ENCODE measurements around the gene SLC12A7. TPM values are rescaled to one million over a fixed set of nuclear protein-coding genes. Genes with fewer than 3 reads are reported as not detected.
"Not testable (repeated sequence)": the region's sequence is repeated elsewhere in the genome, so short reads cannot be mapped to it uniquely, and the experiment has no call there.

SLC12A7 gene
- total RNA-seq, 2 donors from 2014 or later, result 17.6 to 28.2 TPM

GRCh38 chr5:1068895-1069719 is 42.8 kb downstream of the SLC12A7 start:
- H3K4me1 Mint-ChIP-seq, result no peaks in the 10 kb centered on the region
- no peak overlapping the region for H3K27ac Mint-ChIP-seq
- no peak for ATAC-seq (replicated peaks)
- H3K27me3 Mint-ChIP-seq, result no peaks in the 10 kb centered on the region
- H3K36me3 Mint-ChIP-seq (ENCODE audit: low read depth), result peaks cover 19% of the 10 kb centered on the region
- H3K9me3 Mint-ChIP-seq, result no peaks in the 10 kb centered on the region
- no peak overlapping the region for H3K4me3 Mint-ChIP-seq

DNA sequence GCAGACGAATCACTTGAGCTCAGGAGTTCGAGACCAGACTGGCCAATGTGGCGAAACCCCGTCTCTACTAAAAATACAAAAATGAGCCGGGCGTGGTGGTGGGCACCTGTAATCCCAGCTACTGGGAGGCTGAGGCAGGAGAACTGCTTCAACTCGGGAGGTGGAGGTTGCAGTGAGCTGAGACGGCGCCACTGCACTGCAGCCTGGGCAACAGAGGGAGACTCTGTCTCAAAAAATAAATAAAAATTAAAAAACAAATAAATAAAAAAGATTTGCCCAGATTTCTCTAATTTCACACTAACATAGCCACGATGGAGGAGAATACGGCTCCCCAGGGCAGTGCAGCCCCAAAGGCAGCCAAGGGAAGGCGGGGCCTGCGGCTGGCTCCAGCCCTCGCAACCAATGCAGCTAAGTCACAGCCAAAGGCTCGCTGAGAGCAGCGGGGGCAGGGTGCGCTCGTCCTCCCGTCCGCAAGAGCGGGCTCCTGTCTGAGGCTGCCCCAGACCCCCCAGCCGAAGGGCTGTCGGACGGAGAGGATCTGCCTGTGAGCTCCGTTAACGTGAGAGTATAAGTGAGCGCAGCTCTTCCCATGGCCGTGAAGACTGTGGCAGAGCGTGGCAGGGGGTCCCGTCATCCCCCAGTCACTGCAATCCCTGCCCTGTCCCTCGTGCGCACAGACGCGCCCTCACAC is 43.5 kb downstream of the SLC12A7 start:
- no peak overlapping the region for H3K27ac Mint-ChIP-seq
- no peak overlapping the region for H3K4me3 Mint-ChIP-seq
- no peaks in the 10 kb centered on the region for H3K27me3 Mint-ChIP-seq
- no peaks in the 10 kb centered on the region for H3K4me1 Mint-ChIP-seq
- H3K36me3 Mint-ChIP-seq (ENCODE audit: low read depth), result peaks cover 19% of the 10 kb centered on the region
- no peak for ATAC-seq (replicated peaks)
- no peaks in the 10 kb centered on the region for H3K9me3 Mint-ChIP-seq

DNA sequence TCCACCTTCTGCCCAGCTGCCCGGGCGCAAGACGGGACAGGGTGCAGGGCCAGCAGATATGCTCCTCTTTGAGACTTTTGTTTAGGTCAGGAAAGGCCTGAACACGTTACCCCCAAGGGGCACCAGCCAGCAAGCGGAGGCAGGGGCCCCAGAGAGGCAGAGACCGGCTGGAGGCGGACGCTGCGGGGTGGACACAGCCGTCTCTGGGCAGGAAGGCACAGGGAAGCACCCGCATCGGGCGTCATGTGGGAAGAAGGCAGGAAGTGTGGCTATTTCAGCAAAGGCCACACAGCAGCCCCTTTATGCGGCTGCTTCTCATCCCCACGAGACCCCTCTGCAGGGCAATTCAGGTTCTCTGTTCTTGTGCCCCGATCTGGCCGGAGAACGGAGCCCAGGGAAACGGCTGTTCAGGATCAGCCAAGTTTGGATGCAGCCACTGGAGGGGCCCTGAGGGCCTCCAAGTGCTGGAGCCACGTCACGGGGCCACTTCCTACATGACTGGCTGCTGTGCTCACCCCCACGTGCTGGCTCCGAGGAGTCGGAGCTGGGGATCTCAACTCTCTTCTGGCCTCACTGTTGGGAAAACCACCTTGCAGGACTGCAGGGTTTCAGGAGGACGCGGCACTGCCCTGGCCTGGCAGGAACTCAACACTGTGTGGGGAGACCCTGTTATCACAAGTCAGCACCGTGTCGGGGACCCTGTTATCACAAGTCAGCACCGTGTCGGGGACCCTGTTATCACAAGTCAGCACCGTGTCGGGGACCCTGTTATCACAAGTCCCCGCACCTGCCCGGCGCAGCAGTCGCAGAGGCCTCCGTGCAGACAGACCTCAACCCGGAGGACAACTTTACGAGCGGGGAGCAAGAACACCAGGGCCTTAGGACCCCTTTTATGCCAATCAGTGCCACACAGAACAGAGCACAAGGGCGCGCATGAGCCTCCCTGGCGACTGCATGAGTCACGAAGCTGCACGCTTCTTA is 44.4 kb downstream of the SLC12A7 start:
- H3K4me3 Mint-ChIP-seq, result no peak overlapping the region
- no peak overlapping the region for H3K27ac Mint-ChIP-seq
- H3K27me3 Mint-ChIP-seq, result no peaks in the 10 kb centered on the region
- peaks cover 19% of the 10 kb centered on the region for H3K36me3 Mint-ChIP-seq (ENCODE audit: low read depth)
- no peak for ATAC-seq (replicated peaks)
- H3K9me3 Mint-ChIP-seq, result no peaks in the 10 kb centered on the region
- no peaks in the 10 kb centered on the region for H3K4me1 Mint-ChIP-seq

DNA sequence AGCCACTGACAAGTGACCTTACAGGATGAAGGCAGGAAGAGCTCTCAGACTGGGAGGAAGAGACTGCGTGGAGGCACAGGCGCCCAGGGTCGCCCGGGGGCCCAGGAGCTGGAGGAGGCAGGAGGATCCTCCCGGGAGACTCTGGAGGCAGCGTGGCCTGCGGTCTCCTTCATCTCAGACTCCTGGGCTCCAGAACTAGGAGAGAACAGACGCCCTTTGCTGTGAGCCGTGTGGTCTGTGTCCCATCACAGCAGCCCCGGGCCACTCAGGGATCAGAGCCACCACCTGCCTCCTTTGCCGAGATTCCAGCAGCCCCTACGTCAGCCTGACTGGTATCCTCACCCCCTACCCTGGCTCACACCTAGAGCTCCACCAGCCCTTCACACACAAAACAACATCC is 45.2 kb downstream of the SLC12A7 start:
- H3K36me3 Mint-ChIP-seq (ENCODE audit: low read depth), result peaks cover 19% of the 10 kb centered on the region
- no peak for ATAC-seq (replicated peaks)
- no peak overlapping the region for H3K4me3 Mint-ChIP-seq
- no peaks in the 10 kb centered on the region for H3K9me3 Mint-ChIP-seq
- H3K27ac Mint-ChIP-seq, result no peak overlapping the region
- H3K4me1 Mint-ChIP-seq, result no peaks in the 10 kb centered on the region
- no peaks in the 10 kb centered on the region for H3K27me3 Mint-ChIP-seq

GRCh38 chr5:1065891-1066650 is 45.8 kb downstream of the SLC12A7 start:
- Mint-ChIP-seq H3K4me1 (no peaks in the 10 kb centered on the region), H3K36me3 (ENCODE audit: low read depth) (peaks cover 19% of the 10 kb centered on the region)
- no peak for ATAC-seq (replicated peaks)

GRCh38 chr5:1065143-1065750 is 46.6 kb downstream of the SLC12A7 start:
- no peak overlapping the region for H3K4me3 Mint-ChIP-seq
- peaks cover 19% of the 10 kb centered on the region for H3K36me3 Mint-ChIP-seq (ENCODE audit: low read depth)
- ATAC-seq (replicated peaks), result no peak
- H3K27me3 Mint-ChIP-seq, result no peaks in the 10 kb centered on the region
- no peaks in the 10 kb centered on the region for H3K9me3 Mint-ChIP-seq
- no peak overlapping the region for H3K27ac Mint-ChIP-seq
- no peaks in the 10 kb centered on the region for H3K4me1 Mint-ChIP-seq

More at GRCh38 chr5:1065891-1066650, 45.8 kb downstream of the SLC12A7 start:
- Mint-ChIP-seq H3K9me3 (no peaks in the 10 kb centered on the region), H3K4me3 (no peak overlapping the region), H3K27me3 (no peaks in the 10 kb centered on the region), H3K27ac (no peak overlapping the region)

DNA sequence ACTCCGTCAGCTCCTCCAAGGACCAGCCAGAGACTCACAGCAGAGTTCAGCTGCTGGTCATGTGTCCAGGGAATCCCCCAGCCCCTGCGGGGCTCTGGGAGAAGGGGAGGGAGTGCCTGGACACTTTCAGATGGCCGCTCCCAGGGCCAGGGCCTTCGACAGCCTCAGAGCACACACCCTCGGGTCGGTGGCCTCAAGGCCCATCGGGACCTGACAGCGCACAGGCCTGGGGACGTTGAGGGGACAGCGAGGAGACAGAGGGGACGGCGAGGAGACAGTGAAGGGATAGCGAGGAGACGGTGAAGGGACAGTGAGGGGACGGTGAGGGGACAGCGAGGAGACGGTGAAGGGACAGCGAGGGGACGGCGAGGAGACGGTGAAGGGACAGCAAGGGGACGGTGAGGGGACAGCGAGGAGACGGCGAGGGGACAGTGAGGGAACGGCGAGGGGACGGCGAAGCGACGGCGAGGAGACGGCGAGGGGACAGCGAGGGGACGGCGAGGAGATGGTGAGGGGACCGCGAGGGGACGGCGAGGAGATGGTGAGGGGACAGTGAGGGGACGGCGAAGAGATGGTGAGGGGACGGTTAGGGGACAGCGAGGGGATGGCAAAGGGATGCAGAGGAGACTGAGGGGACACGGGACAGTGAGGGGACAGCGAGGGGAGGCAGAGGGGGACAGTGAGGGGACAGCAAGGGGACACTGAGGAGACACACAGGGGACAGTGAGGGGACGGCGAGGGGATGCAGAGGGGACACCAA is 47.3 kb downstream of the SLC12A7 start:
- Mint-ChIP-seq H3K4me3 (no peak overlapping the region), H3K9me3 (no peaks in the 10 kb centered on the region), H3K4me1 (no peaks in the 10 kb centered on the region), H3K27me3 (no peaks in the 10 kb centered on the region), H3K36me3 (ENCODE audit: low read depth) (peaks cover 19% of the 10 kb centered on the region), H3K27ac (no peak overlapping the region)
- ATAC-seq (replicated peaks), result no peak

GRCh38 chr5:1063661-1064382 is 48.0 kb downstream of the SLC12A7 start:
- ATAC-seq (replicated peaks), result no peak
- H3K9me3 Mint-ChIP-seq, result no peaks in the 10 kb centered on the region
- H3K4me1 Mint-ChIP-seq, result no peaks in the 10 kb centered on the region
- H3K27me3 Mint-ChIP-seq, result no peaks in the 10 kb centered on the region
- peaks cover 19% of the 10 kb centered on the region for H3K36me3 Mint-ChIP-seq (ENCODE audit: low read depth)
- no peak overlapping the region for H3K4me3 Mint-ChIP-seq
- H3K27ac Mint-ChIP-seq, result no peak overlapping the region

GRCh38 chr5:1062761-1063568 is 48.9 kb downstream of the SLC12A7 start:
- H3K27ac Mint-ChIP-seq, result no peak overlapping the region

DNA sequence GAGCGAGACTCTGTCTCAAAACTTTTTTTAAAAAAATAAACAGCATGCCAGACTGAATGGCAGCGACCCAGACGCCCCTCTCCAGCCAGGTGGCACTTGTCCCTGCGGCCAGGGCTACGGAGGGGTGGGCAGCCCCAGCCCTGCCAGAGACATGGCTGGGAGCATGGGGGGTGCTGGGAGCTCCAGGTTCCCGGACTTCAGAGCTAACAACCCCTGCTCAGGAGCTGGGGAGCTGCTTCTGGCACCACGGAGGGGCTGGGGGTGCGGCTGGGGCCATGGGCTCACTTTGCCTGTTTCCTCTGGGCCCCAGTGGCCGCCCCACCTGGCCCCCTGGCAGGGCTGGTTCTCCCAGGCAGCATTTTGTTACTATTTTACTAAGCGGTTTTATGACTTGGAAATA is 49.9 kb downstream of the SLC12A7 start:
- Mint-ChIP-seq H3K27ac (no peak overlapping the region), H3K27me3 (no peaks in the 10 kb centered on the region), H3K4me1 (no peaks in the 10 kb centered on the region), H3K36me3 (ENCODE audit: low read depth) (peaks cover 19% of the 10 kb centered on the region), H3K9me3 (no peaks in the 10 kb centered on the region), H3K4me3 (no peak overlapping the region)
- no peak for ATAC-seq (replicated peaks)

More at GRCh38 chr5:1062761-1063568, 48.9 kb downstream of the SLC12A7 start:
- H3K4me1 Mint-ChIP-seq, result no peaks in the 10 kb centered on the region
- no peak for ATAC-seq (replicated peaks)
- H3K4me3 Mint-ChIP-seq, result no peak overlapping the region
- H3K9me3 Mint-ChIP-seq, result no peaks in the 10 kb centered on the region
- no peaks in the 10 kb centered on the region for H3K27me3 Mint-ChIP-seq
- H3K36me3 Mint-ChIP-seq (ENCODE audit: low read depth), result peaks cover 19% of the 10 kb centered on the region

- not testable (repeated sequence) for ATAC-seq (replicated peaks); H3K27me3 Mint-ChIP-seq; H3K27ac Mint-ChIP-seq
These were observed 50.6 kb downstream of the SLC12A7 start for GRCh38 chr5:1061292-1061691.

GRCh38 chr5:1060535-1060981 is 51.3 kb downstream of the SLC12A7 start:
- Mint-ChIP-seq H3K27me3 (no peaks in the 10 kb centered on the region), H3K36me3 (ENCODE audit: low read depth) (peaks cover 9% of the 10 kb centered on the region), H3K9me3 (no peaks in the 10 kb centered on the region), H3K4me1 (no peaks in the 10 kb centered on the region), H3K4me3 (no peak overlapping the region), H3K27ac (no peak overlapping the region)
- ATAC-seq (replicated peaks), result no peak

More at GRCh38 chr5:1061292-1061691, 50.6 kb downstream of the SLC12A7 start:
- not testable (repeated sequence) for H3K4me3 Mint-ChIP-seq, H3K9me3 Mint-ChIP-seq, H3K4me1 Mint-ChIP-seq
- H3K36me3 Mint-ChIP-seq (ENCODE audit: low read depth), result peaks cover 13% of the 10 kb centered on the region
